ENCODE measurements around the gene FBL.

Gene FBL

DNA sequence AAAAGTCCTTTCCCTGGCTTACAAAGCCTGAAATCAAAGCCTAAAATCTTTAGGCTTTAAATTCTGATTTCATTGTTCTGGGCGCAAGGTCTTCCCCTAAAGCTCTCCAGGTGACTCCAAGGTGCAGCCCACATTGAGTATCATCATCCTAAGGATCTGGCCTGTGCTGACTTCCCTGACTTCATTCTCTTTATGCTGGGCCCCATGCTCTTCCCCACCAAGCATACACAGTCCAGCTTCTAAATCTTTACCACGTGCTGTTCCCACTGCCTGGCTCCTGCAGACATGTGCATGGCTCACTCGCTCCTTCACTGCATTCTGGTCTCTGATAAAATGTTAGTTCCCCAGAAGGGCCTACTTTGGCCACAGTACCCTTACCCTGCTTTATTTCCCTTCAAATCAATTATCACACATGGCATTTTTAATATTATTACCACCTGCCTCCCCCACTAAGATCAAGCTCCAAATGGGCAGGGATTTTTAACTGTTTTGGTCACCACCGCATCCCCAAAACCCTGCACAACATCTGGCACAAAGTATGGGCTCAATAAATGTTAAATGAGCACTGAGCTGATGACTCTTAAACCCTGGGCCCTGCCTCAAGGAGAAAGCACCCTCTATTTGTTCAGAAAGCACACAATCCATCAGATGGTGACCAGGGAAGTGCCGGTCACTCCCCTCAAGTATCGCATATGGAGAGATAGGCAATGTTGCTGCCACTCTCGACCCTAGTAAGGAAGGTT is 3.3 kb downstream of the FBL start:
- no peak for DNase-seq

DNA sequence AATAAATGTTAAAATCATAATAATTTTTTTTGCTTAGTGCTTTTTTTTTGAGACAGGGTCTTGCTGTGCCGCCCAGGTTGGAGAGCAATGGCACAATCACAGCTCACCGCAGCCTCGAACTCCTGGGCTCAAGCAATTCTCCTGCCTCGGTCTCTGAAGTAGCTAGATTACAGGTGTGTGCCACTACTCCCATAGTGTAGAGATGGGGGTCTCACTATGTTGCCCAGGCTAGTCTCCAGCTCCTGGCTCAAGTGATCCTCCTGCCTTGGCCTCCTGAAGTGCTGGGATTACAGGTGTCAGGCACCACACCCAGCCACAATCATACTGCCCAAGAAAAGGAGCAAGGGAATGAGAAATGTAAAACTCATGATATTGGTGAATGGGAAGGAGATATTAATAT is 5.1 kb downstream of the FBL start:
- DNase-seq: no peak

DNA sequence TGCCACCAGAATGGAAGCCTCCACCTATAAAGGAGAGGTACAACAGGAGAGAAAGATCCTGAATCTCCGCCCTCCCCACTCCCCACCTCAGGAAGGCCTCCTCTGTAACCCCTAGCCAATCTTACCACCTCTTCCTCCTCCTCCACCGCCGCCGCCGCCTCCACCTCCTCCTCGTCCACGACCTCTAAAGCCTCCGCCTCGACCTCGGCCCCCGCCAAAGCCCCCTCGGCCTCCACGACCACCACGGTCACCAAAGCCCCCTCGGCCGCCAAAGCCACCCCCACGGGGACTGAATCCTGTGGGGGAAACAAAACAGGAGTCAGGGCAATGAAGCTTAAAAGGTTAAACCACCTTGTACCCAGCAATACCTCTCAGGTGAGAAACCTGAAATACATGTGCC is 5.7 kb downstream of the FBL start:
- DNase-seq: no peak

DNA sequence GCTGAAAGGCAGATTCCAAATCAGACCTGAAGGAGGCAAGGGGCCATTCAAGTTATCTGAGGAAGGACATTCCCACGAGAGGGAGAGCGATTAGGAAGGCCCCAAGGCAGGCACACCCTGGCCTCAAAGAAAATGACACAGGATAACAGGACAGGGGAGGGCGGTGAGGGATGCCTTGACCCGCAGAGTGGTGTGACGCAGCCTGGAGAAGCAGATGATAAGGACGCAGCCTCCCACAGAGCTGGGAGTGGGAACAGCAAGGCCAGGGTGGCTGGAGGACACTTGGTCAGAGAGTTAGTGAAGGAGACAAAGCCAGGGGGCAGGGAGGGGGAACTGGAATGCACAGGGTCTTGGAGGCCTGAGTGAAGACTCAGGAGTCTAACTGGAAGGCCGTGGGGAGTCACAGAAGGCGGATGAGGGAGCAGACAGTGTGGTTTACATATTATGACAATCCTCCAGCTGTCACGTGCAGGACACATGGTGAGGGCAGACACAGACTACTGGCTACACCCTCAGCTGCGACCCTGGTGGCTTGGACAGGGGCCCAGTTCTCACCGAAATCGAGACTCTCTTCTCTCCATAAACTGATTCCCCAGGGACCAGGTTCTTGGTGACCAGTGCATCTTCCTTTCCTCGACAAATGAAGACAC is 6.4 kb downstream of the FBL start:
- no peak for DNase-seq

DNA sequence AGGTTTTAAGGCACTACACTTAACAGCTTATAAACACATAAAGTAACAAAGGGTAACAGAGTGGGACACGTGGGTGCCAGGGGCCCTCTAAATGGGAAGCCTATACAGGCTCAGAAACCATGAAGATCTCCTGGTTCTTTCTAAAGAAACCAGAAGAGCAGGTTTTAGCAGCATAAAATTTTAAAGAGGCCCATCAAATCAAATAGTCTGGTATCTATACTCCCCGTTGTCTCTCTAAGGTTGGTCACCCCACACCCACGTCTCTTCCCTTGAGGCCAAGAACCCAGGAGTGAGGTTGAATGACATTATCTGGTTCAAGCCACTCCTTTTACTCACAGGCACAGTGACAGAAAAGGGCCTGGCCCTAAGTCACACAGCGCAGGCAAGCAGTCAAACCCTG is 7.6 kb downstream of the FBL start:
- DNase-seq: no peak

DNA sequence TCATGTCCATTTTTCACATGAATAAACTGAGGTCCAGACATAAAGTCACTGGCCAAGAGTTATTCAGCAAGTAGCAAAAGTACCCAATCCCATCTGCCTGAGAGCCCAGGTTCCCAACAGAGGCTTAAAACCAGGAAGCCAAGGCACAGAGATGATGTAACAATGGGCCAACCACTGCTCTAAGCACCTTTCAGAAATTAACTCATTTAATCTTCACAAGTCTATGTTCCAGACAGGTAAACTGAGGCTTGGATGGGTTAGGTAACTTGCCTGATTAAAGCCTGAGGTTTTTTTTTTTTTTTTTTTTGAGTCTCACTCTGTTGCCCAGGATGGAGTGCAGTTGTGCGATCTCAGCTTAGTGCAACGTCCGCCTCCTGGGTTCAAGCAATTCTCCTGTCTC is 8.2 kb downstream of the FBL start:
- no peak for DNase-seq

DNA sequence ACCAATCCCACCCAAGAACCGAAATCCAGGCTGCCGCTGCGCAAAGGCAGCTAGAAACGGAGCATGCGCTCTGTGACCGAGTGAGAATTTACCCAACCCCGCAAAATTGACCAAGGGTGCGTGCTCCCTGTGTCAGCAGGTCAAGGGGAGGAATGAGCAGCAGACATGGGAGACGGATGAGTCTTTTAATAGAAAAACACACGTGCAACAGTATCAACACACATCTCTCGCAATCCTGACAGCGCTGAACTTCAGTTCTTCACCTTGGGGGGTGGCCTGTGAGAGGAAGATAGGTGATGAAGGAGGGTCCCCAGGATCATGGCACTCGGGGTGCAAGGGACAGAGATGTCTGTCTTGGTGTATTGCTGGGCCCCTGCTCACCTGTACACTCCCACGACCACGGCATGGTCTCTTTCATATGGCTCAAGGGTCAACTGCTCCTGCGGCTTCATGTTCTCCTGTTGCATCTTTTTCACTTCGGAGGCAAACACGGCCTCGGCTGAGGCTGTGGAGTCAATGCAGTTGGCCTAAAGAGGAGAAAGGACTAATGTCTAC is 11.8 kb downstream of the FBL start:
- DNase-seq: no peak

DNA sequence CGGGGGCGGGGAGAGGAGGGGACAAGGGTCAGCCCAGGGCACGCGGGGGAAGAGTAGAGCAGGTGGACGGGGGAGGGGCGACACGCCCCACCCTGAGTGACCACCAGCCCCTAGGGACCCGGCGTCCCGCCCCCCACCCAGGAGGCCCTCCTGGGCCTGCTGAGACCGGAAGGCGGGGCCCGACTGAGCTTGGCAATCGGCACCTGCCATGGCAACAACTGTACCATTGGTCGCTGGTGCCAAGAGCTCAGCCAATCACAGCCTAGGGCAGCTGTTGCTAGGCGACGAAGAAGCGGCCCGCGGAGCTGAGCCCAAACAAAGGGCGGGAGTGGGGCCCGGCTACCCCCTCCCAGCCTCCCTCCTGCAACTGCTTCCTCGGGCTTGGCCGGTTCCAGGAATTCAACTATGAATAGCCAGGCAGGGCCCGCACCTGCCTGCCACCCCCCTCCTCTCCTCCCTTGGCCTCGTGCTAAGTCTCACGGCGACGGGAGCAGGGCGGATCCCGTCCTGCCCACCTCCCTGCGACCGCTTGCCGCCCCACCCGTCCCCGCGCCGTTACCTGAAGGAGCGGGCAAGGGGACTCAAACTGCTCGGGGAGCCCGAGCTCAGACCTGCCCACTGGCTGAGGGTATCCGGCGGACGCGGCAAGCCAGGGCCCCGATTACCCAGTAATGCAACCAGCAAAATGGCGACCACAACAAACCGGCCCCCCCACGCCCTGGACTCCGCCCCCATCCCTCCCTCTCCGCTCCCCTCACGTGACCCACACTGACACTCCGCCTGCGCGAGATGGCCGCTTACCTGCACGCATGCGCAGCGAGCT is 12.5 kb downstream of the FBL start, which contains the start of gene DYRK1B:
DYRK1B (minus strand) TSS at position 699 of the 823 bp plus-strand sequence. CDS start 2,295 bp downstream, outside the sequence.
- peak; percentile 87 for DNase-seq

DNA sequence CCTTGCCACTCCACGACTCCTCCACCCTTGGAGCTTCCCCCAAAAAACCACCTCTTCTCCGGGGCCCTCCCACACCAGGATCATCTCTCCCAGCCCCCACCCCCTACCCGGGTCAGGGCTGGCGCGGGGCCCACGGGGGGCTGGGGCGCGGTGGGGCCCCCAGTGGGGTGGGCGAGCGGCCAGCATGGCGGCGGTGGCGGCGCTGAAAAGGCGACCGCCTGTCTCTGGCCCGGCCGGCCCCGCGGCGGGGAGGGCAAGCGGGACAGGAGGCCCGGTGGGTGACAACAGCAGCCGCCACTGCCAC is 13.1 kb downstream of the FBL start:
- DNase-seq: no peak

DNA sequence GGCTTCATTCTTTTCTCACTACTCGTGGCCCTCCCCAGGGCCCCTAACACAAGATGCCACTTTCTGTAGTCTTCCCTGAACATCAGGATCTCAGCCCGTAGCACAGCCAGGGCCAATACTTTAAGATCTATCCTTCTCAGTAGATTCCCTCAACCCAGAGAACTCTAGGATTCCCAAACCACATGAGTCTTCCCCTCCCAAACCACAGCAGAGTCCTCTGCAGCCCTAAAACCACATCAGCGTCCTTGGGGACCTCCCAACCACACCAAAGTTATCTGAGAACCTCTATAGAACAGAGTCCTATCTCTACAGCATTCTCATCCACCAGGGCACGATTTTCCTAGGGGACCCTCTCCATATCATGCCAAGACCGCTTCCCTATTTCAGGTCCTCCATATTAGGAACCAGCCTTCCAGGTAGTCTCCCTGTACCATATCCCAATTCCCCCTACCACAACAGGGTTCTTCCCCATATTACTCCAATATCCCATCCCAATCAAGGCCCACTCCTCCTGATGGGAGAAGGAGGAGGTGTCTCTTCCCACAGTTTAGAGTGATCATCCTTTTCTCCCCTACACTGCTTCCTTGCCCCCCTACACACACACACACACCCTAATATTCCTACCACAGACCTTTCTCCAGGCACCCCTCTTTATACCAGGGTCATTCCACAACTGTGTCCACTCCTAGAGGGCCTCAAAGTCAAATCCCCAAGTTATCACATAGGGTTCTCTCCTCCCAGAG is 13.7 kb downstream of the FBL start:
- no peak for DNase-seq

DNA sequence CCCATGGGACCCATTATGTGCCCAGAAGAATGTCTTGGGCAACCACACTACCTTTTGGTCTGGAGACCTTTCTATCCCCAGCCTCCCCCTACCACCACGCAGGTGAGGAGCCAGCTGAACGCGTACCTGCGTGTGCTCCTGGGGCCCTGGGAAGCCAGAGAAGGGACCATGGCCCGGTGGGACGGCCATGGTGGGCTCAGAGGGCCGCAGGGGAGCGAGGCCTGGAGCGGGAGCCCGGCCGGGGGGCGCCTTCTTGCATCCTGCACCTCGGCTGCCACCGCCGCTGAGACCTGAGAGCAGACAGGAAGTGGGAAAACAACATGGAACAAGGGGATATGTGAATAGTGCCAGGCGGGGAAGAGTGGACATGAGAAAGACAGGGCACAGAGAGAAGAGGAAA is 14.5 kb downstream of the FBL start:
- DNase-seq: no peak

DNA sequence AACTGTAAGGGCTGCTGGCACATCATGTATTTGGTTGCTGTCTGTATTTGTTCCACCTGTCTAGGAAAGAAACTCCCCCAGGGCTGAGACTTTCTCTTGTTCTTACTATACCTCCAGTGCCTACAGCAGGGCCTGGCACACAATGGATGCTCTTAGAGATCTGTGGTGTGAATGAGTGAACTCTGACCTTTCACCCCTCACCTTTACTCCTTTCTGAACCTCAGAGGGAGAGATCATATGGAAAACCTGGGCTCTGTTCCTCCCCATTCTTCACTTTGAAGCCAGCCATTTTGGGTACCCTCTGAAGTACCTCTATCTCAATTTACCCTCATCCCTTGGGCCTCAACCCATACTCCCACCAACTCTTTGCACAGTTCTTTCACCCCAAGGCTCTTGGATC is 15.3 kb downstream of the FBL start:
- DNase-seq: no peak

DNA sequence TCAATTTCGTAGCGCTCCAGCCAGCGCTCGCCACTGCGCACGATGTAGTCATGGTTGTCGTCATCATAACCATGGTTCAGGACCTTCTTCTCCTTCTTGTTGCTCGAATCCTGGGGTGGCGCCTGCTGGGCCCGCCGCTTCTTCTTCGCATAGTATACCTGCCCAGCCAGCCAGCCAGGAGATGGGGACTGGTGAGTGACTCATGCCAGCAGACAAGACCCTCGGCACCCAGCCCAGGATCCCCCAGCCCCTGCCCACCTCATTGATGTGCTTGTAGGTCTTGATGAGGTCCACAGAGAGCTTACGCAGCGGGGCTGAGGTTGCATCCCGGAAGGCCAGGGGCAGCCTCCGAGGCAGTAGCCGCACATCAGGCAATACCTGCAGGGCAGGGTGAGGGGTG is 15.8 kb downstream of the FBL start:
- DNase-seq: no peak

DNA sequence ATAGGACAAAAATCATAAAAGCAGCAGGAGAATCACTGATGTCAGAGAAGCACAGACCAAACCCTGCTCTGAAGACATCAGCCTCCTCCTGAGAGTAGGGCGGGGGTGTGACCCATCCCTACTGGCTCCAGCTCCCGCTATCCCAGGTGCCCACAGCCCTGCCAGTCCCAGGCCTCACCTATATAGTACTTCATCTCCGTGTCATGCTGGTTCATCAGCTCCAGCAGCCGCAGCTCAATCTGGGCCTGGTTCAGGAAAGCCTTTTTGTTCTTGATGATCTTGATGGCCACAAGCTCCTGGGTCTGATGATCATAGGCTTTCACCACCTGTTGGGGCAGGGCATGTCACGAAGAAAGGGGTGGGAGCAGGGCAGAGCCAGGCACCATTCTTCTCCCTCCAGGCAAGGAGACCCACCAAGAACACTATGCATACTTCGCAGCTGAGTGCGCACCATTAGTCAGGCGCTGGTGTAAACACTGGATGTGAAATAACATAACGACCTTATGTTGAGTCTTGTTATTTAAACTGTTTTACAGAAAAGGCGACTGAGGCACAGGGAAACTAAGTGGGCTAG is 16.4 kb downstream of the FBL start:
- DNase-seq: no peak

DNA sequence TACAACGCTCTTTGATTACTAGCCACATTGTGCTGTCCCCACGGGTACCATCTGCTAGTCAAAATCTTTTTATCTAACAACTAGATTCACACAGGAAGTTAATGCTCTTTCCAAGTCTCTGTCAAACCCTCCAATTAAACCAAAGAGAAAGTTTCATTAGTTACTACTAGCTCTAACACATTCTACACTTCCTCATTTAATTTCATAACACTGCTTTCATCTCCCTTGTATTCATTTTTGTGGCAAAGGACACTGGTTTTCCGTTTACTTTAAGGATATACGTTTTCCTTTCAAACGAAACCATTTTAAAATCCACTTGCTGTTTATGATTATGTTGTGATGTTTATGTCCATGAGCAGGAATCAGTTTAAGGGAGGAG is 17.5 kb downstream of the FBL start:
- DNase-seq: no peak

DNA sequence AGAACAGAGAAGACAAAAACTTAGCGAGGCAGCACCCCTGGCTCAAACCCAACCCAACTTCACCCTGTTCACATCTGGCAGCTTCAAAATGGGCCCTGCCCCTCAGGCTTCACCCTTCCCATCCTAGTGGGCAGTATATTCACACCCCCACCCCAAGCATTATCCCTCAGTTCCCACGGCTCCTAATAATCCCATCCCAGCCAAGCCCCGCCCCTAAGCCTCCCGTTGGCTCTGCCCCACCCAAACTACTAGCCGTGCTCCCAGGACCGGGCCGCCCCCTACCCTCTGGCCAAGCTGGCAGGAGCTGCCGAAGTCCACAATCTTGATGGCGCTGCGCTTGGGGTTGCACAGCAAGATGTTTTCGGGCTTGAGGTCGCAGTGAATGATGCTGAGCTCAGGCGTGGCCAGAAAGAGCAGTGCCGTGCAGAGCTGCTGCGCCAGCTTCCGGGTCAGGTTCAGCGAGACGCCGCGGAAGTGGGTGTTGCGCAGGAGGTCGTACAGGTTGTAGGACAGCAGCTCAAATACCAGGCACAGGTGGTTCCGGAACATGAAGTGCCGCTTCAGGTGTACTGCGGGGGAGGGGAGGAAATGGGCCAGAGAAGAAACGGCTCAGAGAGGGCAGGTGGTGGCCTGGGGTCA is 18.0 kb downstream of the FBL start:
- DNase-seq: no peak

DNA sequence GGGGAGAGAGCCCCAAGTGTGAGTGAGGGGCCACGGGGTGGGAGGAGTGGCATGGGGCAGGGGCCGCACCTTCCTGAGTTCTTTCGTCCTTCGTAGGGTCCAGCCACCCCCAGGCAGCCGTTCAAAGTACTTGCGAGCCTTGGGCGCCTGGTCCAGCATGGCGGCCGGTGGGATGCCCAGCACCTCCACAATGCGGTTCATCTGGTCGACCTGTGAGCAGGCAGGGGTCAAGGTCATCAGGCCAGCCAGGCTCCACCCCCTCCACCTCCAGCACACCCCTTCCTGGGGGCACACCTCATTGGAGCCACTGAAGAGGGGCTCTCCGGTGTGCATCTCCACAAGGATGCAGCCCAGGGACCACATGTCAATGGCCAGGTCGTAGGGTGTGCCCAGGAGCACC is 19.0 kb downstream of the FBL start:
- DNase-seq: no peak

DNA sequence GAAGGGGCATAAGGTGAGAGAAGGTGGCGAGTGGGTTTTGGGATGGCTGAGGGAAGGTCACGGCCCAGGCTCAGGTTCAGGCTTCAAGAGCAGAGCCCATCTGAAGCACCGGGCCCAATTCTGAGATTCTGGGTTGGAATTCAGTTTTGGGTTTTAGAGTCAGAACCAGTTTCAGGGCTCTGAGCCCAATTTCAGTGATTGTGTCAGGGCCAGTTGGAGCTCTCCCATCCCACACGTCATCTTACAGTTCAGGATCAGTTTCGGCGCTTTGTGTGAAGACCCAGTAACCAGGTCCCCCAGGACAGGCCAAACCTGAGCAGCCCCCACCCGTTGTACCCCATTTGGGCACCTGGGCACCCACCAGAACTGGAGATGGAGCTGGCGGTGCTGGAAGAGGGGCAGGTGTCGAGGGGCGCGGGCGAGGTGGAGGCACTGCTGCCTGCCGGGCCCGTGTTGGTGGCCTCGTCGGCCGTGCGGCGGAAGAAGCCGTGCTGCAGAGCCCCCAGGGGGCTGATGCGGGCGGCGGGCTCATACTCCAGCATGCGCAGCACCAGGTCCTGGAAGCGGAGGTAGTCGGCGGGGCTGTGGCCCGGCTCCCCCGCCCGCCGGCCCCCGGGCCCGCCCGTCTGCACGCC is 19.8 kb downstream of the FBL start:
- no peak for DNase-seq

DNA sequence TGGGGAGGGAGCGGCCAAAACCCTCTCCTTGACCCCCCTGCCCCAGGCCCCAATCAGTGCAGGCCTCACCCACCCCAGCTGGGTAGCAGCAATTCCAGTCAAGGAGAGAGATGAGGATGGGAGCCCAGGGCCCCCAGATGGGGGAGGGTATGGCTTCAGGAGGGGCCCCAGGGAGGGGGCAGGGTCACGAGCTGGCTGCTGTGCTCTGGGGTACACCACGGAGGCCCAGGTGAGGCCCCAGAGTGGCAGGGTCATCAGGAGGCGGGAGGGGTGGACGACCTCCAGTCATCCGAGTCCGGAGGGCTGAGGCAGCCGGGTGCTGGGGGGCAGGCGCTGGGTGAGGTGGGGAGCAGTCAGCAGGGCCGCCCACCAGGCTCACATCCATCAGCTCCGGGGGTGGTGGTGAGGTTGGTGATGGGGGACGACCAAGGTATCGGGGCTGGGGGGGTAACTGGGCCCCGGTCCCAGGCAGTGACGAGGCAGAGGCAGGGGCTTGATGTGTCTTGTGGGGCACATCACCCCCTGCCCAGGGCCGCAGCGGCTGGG is 20.6 kb downstream of the FBL start:
- DNase-seq: no peak

DNA sequence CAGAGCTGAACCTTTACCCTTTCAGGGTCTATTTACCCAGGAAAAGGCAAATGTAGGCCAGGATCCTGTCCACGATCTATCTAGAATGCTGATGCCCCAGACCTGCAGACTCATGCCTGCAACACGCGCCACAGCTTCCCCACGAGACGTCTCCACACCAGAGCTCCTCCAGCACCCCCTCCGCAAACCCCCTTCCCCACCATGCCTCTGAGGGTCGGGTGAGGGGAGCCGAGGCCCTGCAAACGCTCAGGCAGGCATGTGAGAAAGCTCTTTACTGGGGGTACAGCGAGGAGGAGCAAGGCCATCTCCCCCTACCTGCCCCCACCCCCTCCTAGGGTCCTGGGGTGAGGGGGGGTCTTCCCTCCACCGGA is 21.1 kb downstream of the FBL start:
- no peak for DNase-seq

All from NCI-H446 treated with DMSO at 0.1 percent for 48 hours (cell line).